A549 treated with dexamethasone at 1 μM for 4 hours (cell line): ENCODE data around the gene OSM. TPM values are rescaled to one million over a fixed set of nuclear protein-coding genes. Genes with fewer than 3 reads are reported as not detected.

Experiments
- total RNA-seq: library from RNA; stranded (reverse); fragments of 200-300 nt; extraction: Qiagen RNA extraction; gene quantifications from 5 replicates; pipeline ENCODE4 v1.2.3, GENCODE V29; 2022

The OSM gene
- total RNA-seq, result 0.11 TPM in 1 of 5 replicates, not detected in the others

GRCh38 chr22:30266445-30267381, at the start of gene OSM:
TSS of gene OSM (minus strand) at chr22:30266851. CDS start at chr22:30266799, 52 bp downstream.

GRCh38 chr22:30289141-30289979, 22.7 kb upstream of the OSM start, which contains the start of gene CASTOR1:
TSS of gene CASTOR1 (minus strand) at chr22:30289505. CDS start at chr22:30289497, 8 bp downstream.

GRCh38 chr22:30245985-30246813, 20.5 kb downstream of the OSM start, which contains the start of gene LIF:
TSS of gene LIF (minus strand) at chr22:30246759. CDS start at chr22:30246695, 64 bp downstream.

Other genes with a start within 250 kb of the OSM start
- gene HORMAD2, start 186.4 kb downstream of the OSM start, total RNA-seq, result not detected in 5 replicates
- gene LIF, start 20.1 kb downstream of the OSM start, total RNA-seq, result 16.4 to 35.8 TPM (median 33.5 TPM) in 5 replicates
- gene CASTOR1, start 22.7 kb upstream of the OSM start, total RNA-seq, result 5.0 to 6.5 TPM (median 5.5 TPM) in 5 replicates
- 7.5 to 9.6 TPM (median 9.1 TPM) in 5 replicates for gene TBC1D10A, start 60.1 kb upstream of the OSM start, total RNA-seq
- 34.0 to 87.7 TPM (median 73.4 TPM) in 5 replicates for gene SF3A1, start 90.0 kb upstream of the OSM start, total RNA-seq
- gene CCDC157, start 90.2 kb upstream of the OSM start, total RNA-seq, result 1.3 to 3.2 TPM (median 2.6 TPM) in 5 replicates
- gene RNF215, start 120.6 kb upstream of the OSM start, total RNA-seq, result 14.1 to 23.5 TPM (median 19.4 TPM) in 5 replicates
- 71.4 to 112 TPM (median 96.7 TPM) in 5 replicates for gene SEC14L2, start 130.2 kb upstream of the OSM start, total RNA-seq
- 59.8 to 67.8 TPM (median 63.6 TPM) in 5 replicates for gene MTFP1, start 158.9 kb upstream of the OSM start, total RNA-seq
- gene SEC14L3, start 205.2 kb upstream of the OSM start, total RNA-seq, result not detected in 5 replicates
- gene SEC14L4, start 238.8 kb upstream of the OSM start, total RNA-seq, result 3.7 to 6.7 TPM (median 5.5 TPM) in 5 replicates